Neural crest cell (in vitro differentiated cells): Measurements from ENCODE around the gene FCGR3B. TPM values are rescaled to one million over a fixed set of nuclear protein-coding genes. Genes with fewer than 3 reads are reported as not detected.
"Not testable (repeated sequence)": the region's sequence is repeated elsewhere in the genome, so short reads cannot be mapped to it uniquely, and the experiment has no call there.

Experiments used
- DNase-seq: peaks from one replicate; pipeline ENCODE4 v3.0.0; 2021; ENCODE audit warnings: low read depth, mixed read lengths, low spot score
- H3K27ac Mint-ChIP-seq: one replicate; pipeline ENCODE4 v1.8.0; 2021; ENCODE audit warnings: mild to moderate bottlenecking, mixed read lengths; ENCODE audit not compliant: unreplicated experiment
- H3K27me3 Mint-ChIP-seq: 2 replicates; pipeline ENCODE4 v1.8.0; 2021; ENCODE audit warnings: low read depth, mild to moderate bottlenecking, mixed read lengths
- H3K36me3 Mint-ChIP-seq: 2 replicates; pipeline ENCODE4 v1.8.0; 2021; ENCODE audit warnings: low read depth, mild to moderate bottlenecking, mixed read lengths
- H3K4me1 Mint-ChIP-seq: 2 replicates; pipeline ENCODE4 v1.8.0; 2021; ENCODE audit warnings: mixed read lengths
- H3K4me3 Mint-ChIP-seq: one replicate; pipeline ENCODE4 v1.8.0; 2021; ENCODE audit warnings: mild to moderate bottlenecking, mixed read lengths
- H3K9me3 Mint-ChIP-seq: 2 replicates; pipeline ENCODE4 v1.8.0; 2021; ENCODE audit warnings: mixed read lengths
- total RNA-seq: library from RNA; stranded (reverse); gene quantifications from 2 replicates; pipeline ENCODE4 v1.2.1, GENCODE V29; 2021

The FCGR3B gene
- total RNA-seq, 1 donor from 2014 or later: not detected

DNA sequence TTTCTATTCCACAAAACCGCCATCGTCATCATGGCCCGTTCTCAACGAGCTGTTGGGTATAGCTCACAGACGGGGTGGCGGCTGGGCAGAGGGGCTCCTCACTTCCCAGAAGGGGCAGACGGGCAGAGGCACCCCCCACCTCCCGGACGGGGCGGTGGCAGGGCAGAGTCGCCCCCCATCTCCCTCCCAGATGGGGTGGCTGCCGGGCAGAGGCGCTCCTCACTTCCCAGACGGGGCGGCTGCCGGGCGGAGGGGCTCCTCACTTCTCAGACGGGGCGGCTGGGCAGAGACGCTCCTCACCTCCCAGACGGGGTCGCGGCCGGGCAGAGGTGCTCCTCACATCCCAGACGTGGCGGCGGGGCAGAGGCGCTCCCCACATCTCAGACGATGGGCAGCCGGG, 14.6 kb downstream of the FCGR3B start:
- not testable (repeated sequence) for H3K36me3 Mint-ChIP-seq, H3K27ac Mint-ChIP-seq, DNase-seq, H3K4me3 Mint-ChIP-seq
- Mint-ChIP-seq H3K4me1 (peaks cover 22% of the 10 kb centered on the region), H3K9me3 (peaks cover 10% of the 10 kb centered on the region), H3K27me3 (peaks cover 56% of the 10 kb centered on the region)

DNA sequence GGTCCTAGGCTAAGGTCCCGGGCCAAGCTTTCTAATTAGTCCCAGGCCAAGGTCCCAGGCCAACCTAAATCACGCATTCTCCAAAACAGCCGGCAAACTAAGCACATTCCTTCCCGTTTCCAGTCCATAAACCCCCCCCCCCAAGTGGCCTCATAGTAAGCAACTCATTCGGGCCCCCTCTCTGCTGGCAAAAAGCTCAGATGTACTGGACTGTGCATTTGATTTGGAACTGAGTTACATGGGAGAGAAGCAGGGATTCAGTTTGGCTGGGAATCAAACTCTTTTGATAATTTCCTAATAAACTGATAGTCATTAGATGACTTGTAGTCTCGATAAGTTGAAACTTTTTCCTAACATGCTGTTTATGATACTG, 17.8 kb downstream of the FCGR3B start:
- Mint-ChIP-seq H3K27ac (peak overlapping the region; percentile 48), H3K4me1 (peaks cover 17% of the 10 kb centered on the region), H3K4me3 (peak overlapping the region; percentile 93), H3K27me3 (peaks cover 55% of the 10 kb centered on the region)
- H3K9me3 Mint-ChIP-seq, H3K36me3 Mint-ChIP-seq, DNase-seq: not testable (repeated sequence)

DNA sequence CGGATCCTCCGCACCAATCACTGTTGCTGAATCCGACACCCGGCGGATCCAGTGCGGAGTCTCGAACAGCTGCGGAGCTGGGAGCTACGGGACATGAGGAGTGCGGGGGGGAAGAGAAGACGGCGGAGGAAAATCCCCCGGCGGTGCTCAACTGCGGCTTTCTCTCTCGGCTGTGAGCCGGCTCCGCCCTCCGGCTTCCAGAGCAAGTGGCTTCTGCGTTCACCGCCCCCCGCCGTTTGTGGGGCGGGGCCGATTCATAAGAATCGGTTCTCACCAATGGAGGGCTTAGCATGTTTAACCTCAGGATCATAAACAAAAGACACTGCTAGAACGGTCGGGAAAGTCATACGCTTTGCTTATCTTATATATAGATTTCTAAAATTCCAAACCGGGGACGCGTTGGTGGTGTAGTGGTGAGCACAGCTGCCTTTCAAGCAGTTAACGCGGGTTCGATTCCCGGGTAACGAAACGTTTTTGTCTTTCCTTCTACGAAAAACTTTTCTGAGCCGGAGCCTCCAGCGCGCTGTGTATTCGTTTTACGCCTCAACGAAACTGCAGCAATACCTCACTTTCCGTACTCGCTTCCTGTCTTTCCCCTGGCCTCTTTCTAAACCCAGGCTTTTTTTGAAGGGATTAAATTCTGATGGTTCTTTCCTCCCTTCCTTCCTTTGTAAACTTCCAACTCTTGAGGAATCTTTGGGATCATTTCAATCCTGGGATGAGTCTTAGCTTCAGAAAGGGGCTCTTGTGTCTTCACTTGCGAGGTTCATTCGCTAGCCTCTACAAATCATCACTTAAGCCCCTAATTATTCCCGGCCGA, 18.4 kb downstream of the FCGR3B start:
- H3K36me3 Mint-ChIP-seq, H3K9me3 Mint-ChIP-seq: not testable (repeated sequence)
- peak overlapping the region; percentile 93 for H3K4me3 Mint-ChIP-seq
- peaks cover 58% of the 10 kb centered on the region for H3K27me3 Mint-ChIP-seq
- peak; percentile 77 for DNase-seq
- peak overlapping the region; percentile 48 for H3K27ac Mint-ChIP-seq
- peaks cover 17% of the 10 kb centered on the region for H3K4me1 Mint-ChIP-seq

DNA sequence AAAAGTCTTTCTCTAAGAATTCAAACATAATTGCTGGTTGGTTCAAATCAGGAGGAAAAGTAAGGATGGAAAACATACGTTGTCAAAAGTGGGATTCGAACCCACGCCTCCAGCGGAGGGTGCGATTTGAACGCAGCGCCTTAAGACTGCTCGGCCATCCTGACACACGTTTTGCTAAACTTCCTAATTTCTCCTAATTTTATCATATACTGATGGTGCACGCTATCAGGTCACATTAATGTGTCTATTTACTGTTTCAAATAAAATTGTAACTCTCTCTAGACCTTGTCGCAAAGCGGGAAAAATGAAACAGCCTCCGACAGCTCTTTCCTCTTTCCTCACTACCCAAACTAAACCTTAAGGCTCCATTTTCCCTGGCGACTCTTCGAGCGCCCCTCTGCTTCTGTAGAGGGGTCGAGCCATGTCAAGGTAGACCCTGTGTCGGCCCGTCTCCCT, 19.1 kb downstream of the FCGR3B start:
- not testable (repeated sequence) for H3K36me3 Mint-ChIP-seq, H3K9me3 Mint-ChIP-seq, H3K27ac Mint-ChIP-seq, DNase-seq
- Mint-ChIP-seq H3K27me3 (peaks cover 58% of the 10 kb centered on the region), H3K4me3 (peak overlapping the region; percentile 93), H3K4me1 (peaks cover 17% of the 10 kb centered on the region)

DNA sequence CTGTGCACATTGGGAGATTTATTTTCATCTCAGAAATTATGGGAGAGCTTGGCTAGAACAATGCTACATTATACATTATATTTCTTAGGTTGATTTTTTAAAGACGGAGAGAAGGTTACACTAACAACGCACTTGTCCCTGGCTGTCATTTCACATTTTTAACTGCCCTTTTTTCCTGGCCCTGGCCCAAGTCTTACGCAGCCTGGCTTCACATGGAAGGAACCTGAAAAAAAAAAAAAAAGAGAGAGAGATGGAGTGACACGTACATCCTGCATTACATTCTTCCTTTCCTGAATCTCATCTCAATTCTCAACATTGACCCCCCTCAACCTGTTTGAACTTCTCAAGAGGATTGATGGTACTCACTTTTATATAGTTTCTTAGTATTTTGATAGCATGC, 20.8 kb downstream of the FCGR3B start:
- peak overlapping the region; percentile 21 for H3K4me3 Mint-ChIP-seq
- H3K4me1 Mint-ChIP-seq: peaks cover 17% of the 10 kb centered on the region
- peaks cover 51% of the 10 kb centered on the region for H3K27me3 Mint-ChIP-seq
- DNase-seq, H3K27ac Mint-ChIP-seq, H3K9me3 Mint-ChIP-seq, H3K36me3 Mint-ChIP-seq: not testable (repeated sequence)

DNA sequence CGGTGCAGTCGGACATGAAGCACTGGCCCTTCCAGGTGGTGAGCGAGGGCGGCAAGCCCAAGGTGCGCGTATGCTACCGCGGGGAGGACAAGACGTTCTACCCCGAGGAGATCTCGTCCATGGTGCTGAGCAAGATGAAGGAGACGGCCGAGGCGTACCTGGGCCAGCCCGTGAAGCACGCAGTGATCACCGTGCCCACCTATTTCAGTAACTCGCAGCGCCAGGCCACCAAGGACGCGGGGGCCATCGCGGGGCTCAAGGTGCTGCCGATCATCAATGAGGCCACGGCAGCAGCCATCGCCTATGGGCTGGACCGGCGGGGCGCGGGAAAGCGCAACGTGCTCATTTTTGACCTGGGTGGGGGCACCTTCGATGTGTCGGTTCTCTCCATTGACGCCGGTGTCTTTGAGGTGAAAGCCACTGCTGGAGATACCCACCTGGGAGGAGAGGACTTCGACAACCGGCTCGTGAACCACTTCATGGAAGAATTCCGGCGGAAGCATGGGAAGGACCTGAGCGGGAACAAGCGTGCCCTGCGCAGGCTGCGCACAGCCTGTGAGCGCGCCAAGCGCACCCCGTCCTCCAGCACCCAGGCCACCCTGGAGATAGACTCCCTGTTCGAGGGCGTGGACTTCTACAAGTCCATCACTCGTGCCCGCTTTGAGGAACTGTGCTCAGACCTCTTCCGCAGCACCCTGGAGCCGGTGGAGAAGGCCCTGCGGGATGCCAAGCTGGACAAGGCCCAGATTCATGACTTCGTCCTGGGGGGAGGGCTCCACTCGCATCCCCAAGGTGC, 24.2 kb downstream of the FCGR3B start:
- H3K27ac Mint-ChIP-seq, H3K36me3 Mint-ChIP-seq, H3K4me3 Mint-ChIP-seq, DNase-seq, H3K9me3 Mint-ChIP-seq, H3K4me1 Mint-ChIP-seq: not testable (repeated sequence)
- peaks cover 54% of the 10 kb centered on the region for H3K27me3 Mint-ChIP-seq

DNA sequence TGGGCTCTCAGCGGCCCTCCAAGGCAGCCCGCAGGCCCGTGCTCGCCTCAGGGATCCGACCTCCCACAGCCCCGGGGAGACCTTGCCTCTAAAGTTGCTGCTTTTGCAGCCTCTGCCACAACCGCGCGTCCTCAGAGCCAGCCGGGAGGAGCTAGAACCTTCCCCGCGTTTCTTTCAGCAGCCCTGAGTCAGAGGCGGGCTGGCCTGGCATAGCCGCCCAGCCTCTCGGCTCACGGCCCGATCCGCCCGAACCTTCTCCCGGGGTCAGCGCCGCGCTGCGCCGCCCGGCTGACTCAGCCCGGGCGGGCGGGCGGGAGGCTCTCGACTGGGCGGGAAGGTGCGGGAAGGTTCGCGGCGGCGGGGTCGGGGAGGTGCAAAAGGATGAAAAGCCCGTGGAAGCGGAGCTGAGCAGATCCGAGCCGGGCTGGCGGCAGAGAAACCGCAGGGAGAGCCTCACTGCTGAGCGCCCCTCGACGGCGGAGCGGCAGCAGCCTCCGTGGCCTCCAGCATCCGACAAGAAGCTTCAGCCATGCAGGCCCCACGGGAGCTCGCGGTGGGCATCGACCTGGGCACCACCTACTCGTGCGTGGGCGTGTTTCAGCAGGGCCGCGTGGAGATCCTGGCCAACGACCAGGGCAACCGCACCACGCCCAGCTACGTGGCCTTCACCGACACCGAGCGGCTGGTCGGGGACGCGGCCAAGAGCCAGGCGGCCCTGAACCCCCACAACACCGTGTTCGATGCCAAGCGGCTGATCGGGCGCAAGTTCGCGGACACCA, 25.0 kb downstream of the FCGR3B start:
- H3K27ac Mint-ChIP-seq, H3K4me3 Mint-ChIP-seq, DNase-seq, H3K36me3 Mint-ChIP-seq, H3K4me1 Mint-ChIP-seq, H3K9me3 Mint-ChIP-seq: not testable (repeated sequence)
- peaks cover 54% of the 10 kb centered on the region for H3K27me3 Mint-ChIP-seq

DNA sequence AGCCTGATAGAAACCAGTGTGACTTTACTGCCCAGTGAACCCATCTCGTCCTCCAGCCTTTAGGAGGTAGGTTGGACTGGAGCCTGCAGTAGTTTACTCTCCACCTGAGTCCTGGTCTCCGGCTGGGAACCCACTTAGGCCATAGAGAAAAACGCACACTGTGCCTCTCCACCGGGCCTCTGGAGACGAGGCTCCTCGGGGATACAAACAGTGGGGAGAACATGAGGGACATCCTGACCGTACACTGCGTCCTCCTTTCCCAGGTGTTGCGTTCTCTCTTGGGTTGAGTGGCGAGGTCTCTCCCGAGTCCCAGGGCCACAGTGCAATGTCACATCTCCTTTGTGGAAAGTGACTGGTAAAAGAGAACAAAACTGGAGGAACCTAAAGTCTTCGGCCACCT, 26.0 kb downstream of the FCGR3B start:
- not testable (repeated sequence) for H3K9me3 Mint-ChIP-seq, H3K27ac Mint-ChIP-seq, DNase-seq, H3K4me1 Mint-ChIP-seq, H3K4me3 Mint-ChIP-seq, H3K36me3 Mint-ChIP-seq
- peaks cover 50% of the 10 kb centered on the region for H3K27me3 Mint-ChIP-seq

DNA sequence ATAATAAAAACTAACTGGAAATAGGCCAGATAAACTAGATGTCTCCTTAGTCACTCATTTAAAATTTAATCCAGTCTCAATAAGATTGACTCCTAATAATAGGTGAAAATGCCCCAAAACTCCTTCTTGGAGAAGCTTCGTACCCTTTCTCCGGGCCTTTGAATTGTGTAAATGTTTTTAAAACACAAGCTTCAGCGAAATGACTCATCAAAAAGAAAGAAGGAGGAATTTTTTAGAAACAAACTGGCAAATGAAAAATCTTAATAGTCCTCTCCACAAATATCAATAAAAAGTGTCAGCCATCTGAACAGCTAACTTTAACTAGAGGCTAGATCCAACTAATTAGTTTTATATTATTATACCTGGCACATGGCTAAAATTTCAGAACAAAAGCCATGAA, 33.9 kb downstream of the FCGR3B start:
- H3K4me3 Mint-ChIP-seq, H3K27ac Mint-ChIP-seq, H3K9me3 Mint-ChIP-seq, DNase-seq, H3K36me3 Mint-ChIP-seq: not testable (repeated sequence)
- Mint-ChIP-seq H3K27me3 (peaks cover 23% of the 10 kb centered on the region), H3K4me1 (peaks cover 13% of the 10 kb centered on the region)

DNA sequence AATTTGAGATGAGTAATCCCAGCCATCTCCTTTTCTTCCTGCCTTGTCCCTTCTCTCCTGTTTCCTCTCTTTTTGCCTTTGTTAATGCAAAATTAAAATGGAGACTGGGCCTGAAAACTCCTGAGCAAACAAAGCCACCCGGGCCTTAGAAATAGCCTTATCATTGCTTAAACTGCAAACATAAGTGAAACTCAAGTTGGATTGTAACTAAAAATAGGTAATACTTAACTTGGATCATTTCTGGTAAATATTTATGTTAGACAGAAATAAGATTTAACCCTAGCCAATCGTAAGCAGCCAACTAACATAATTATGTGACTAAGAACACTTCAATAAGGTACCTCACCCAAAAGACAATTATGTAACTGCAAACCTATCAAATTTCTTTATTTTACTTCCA, 35.4 kb downstream of the FCGR3B start:
- H3K4me3 Mint-ChIP-seq: not testable (repeated sequence)
- H3K27ac Mint-ChIP-seq: peak overlapping the region; percentile 17

DNA sequence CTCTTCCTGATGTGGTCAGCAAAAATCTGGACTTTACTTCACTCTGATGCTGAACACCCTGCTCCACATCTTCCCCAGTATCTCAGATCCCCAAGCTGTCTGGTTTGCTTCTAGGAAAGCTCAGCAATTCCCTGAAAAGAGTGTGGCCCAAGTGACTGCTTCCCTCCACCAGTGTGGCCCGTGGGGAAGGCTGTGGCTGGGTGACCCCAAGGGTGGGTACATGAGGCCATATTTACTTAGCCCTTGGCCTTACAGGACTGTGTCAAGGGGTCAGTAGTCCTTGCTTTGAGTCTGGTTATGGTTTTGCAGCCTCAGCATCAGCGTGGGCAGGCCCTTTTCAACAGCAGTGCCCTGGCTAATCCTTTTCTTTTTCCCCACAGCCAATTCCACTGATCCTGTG, 35.8 kb downstream of the FCGR3B start:
- not testable (repeated sequence) for H3K9me3 Mint-ChIP-seq, DNase-seq, H3K4me3 Mint-ChIP-seq, H3K36me3 Mint-ChIP-seq
- Mint-ChIP-seq H3K27ac (peak overlapping the region; percentile 17), H3K27me3 (peaks cover 17% of the 10 kb centered on the region), H3K4me1 (peaks cover 13% of the 10 kb centered on the region)

More for the DNA sequence above, 35.4 kb downstream of the FCGR3B start:
- H3K9me3 Mint-ChIP-seq, DNase-seq, H3K36me3 Mint-ChIP-seq: not testable (repeated sequence)
- peaks cover 16% of the 10 kb centered on the region for H3K27me3 Mint-ChIP-seq
- H3K4me1 Mint-ChIP-seq: peaks cover 13% of the 10 kb centered on the region

DNA sequence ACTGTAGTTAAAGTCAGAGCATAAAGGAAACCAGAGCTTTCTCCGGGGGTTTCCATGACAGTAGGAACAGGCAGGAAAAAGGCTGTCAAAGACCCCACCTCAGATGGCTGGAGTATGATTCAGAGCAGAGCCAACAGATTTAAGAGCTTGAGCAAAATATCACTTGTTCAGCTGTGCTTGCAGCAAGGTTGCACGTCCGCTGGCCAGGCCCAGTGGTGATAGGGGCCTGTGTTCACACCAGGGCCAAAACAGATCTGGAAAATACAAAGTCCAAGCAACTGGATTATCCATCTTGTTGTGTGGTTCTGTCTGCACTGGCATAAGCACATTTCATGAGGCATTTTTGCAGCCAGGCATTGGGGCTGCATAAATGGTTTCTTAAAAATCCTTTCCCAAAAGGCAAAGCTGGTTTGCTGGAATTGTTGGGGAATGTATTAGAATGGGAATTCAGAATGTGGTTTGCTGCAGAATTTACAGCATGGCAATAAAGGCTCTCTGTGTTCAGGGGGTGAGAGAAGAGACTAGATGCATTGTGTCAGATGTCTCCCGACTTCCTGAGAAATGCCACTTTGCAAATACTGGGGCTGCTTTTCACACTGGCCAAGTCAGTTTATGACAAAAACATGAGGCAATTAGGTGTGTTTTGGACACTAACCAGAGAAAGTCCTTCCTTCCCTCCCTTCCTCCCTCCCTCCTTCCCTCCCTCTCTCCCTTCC, 36.5 kb downstream of the FCGR3B start:
- not testable (repeated sequence) for H3K9me3 Mint-ChIP-seq, H3K27ac Mint-ChIP-seq, H3K36me3 Mint-ChIP-seq, H3K4me3 Mint-ChIP-seq, DNase-seq
- H3K4me1 Mint-ChIP-seq: peaks cover 13% of the 10 kb centered on the region
- peaks cover 19% of the 10 kb centered on the region for H3K27me3 Mint-ChIP-seq
